Inflammatory macrophage (primary cell): Measurements from ENCODE around the gene RNU1-1.
"Not testable (repeated sequence)": the region's sequence is repeated elsewhere in the genome, so short reads cannot be mapped to it uniquely, and the experiment has no call there.

ENCODE experiments used
- DNase-seq, 2 donors: peaks; one replicate each; pipeline ENCODE4 v3.0.0-alpha.2; 2020 to 2022

The RNU1-1 gene

GRCh38 chr1:16521288-16521583, 7.2 kb upstream of the RNU1-1 start:
- no peak for DNase-seq

DNA sequence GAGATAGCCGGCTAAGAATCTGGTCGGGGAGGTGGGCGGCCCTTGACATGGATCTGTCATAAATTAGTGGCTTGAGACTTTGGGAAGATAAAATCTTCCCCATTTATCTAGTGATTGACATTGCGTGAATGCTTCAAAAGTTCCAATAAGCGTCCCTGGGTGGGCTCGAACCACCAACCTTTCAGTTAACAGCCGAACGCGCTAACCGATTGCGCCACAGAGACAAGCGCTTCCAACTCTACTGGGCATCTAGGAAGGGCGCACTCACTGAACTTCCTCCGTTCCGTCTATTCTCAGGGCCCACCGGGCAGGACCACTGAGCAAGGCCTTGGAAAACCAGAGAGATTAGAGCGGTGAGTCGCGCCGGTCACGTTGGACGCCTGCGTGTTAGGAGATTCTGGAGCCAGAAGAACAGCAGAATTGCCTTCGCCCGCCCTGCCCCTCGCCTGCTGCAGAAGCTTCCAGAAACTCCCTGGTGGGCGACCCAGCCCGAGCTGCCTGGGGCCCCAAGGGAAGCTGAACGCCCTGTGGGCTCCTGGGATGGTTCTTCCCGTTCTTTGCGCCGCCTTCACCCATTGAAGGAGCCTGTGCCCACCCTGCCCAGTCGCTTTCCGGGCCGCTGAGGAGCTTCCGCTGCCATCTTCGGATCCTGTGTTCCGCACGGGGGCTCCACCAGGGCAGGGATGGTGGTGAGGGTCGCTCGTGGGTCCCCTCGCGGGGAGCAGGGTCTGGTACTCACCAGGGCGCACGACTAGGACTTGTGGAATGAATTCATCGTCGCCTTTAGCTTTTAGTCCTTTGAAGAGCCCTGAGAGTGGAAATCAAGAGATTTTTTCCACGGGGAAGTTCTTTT, 6.6 kb upstream of the RNU1-1 start:
- DNase-seq = not testable (repeated sequence)

DNA sequence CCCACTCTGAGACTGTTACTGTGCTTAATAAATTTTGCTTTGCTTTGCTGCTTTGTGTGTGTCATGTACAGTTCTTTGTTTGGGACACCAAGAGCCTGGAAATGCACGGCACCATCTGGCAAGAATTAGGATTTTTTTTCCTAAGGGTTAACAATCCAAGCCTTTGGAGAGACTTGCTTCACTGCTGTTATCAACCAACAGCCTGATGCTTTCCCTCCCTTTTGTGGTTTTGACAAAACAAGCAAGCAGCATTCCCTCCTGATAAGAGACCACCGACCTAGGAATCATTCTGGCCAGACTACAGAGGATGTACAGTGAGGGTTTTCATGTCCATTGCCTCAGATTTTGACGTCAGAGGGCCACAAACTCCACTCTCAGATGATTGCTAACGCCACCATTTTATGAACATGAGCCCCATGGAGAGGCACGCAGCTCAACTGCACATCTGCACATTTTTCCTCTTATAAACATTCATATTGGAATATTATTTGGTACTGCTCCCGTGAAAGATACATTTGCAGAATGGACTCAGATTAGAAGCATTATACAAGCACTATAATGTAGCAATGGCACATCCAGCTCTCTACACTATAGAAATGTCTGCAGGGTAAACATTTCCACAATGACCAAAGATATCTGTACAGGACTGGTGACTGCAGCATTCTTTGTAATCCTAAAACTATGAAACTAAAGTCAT, 5.3 kb upstream of the RNU1-1 start:
- DNase-seq = not testable (repeated sequence)

GRCh38 chr1:16518913-16519254, 4.8 kb upstream of the RNU1-1 start:
- DNase-seq = not testable (repeated sequence)

- DNase-seq = not testable (repeated sequence)
These were observed 2.8 kb upstream of the RNU1-1 start for GRCh38 chr1:16516694-16517410.

GRCh38 chr1:16513412-16514106, 526 bp downstream of the RNU1-1 start:
- peak; percentile 90 to 91 for DNase-seq

- DNase-seq = not testable (repeated sequence)
These were observed 1.3 kb downstream of the RNU1-1 start for GRCh38 chr1:16512624-16513411.

DNA sequence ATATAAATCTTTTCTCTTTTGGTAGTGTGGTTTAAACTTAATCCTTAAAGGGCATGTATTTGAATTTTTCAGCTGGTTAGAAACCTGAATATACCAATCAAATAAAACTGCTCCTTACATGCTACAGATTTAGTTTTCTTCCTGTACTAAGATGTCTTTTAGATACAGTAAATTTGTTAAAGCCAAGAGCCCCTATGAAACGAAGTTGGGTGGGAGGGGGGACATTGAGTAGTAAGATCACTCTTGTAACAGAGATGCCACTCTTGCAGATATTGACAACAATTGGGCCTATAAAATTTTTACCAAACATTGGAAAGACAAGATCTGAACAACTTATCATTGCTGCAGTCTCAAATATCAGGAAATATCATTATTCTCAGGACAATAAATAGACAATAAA, 2.2 kb downstream of the RNU1-1 start:
- DNase-seq = not testable (repeated sequence)

DNA sequence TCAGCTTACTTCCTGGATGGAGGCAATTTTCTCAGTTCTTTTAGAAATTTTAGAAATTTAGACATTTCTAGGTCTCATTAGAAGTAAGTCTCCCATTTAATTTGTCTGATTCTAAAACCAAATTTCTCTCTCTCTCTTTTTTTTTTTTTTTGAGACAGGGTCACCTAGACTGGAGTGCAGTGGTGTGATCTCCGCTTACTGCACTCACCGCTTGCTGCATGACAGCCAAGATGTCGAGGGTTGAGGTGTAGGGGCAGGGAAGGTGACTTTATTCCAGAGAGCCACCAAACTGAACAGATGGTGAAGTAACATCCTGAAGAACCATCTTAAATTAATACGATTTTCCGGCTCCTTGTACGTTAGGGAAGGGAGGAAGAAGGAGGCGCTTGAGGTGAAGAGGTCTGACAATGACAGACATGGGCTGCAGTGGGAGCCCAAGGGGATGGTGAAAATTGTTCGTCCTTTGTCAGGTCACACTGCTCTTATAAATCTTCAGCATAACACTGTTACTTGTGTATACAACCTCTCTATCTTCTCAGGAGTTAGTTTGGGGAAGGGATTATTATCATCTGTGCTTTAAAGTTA, 5.1 kb downstream of the RNU1-1 start:
- peak in 1 of 2 donors; percentile 6 for DNase-seq

DNA sequence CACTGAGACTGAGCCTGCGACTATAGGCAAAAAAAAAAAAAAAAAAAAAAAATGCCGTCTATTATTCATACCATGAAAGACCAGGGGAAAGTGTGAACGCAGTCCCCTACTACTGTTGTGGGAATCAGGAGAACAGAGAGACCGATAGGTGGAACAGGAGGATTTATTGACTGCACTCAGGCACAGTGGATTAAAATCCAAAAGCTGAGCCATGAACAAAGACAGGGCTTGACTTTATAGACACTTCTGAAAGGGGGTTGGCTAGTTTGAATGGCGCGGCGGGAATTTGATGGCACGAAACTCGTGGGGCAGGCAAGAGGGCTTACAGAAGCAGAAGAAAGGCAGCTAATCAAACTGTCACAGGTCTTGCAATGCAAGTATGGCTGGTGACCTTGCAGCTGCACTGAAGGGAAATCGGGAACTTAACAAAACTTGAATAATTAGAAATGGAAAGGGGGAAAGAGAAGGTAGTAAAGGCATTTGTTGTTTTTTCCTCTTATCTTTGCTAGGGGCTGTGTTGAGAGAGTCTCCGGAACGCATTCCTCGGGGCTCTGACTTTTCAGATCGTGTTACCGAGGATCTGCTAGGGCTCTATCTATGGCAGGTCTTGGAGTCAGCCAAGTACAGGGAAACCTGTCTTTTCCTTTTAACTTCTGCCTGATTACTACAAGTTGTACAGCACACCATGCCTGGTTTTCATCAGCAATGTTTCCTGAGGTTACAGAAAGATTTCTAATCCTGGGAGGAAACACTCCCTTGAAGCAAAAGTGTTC, 7.5 kb downstream of the RNU1-1 start:
- DNase-seq = peak in 1 of 2 donors; percentile 2

GRCh38 chr1:16505870-16506269, 8.2 kb downstream of the RNU1-1 start:
- DNase-seq = not testable (repeated sequence)

- no peak for DNase-seq
These were observed 10.6 kb downstream of the RNU1-1 start for GRCh38 chr1:16503494-16503893.

DNA sequence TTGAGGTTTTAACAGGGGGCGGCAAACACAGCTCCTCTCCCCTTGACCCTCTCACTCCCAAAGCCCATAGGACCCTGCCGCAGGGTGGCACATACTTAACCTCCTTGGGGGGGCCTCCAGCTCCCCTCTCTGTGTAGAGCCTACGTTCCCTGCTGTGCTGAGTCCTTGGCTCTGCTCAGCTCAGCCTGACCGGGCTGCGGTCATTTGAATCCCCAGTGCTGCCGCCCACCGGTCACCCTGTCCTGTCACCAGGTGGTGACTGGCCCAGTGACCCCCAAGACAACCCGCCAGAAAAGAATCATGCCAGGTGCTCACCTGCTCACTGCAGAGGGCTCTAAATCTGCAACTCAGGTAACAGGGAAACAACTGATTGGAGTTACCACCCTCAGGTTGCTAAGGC, 12.6 kb downstream of the RNU1-1 start:
- not testable (repeated sequence) for DNase-seq

DNA sequence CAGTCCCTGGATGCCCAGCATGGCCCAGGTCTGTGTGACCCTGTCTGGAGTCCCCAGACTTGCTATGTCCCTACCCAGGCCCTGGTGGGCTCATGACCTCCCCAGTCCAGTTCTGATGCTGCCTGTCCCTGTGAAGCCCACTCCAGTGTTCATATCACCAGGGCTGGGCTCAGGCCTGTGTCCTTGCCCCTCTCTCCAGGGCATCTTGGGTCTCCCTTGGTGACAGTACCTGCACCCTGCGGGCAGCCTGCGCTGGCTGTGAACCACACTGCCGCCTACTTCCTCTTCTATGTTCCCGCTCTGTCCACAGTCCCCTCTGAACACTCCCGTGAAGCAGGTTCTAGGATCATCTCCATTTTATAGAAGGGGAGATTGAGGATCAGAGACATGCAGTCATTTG, 13.1 kb downstream of the RNU1-1 start:
- DNase-seq = not testable (repeated sequence)

DNA sequence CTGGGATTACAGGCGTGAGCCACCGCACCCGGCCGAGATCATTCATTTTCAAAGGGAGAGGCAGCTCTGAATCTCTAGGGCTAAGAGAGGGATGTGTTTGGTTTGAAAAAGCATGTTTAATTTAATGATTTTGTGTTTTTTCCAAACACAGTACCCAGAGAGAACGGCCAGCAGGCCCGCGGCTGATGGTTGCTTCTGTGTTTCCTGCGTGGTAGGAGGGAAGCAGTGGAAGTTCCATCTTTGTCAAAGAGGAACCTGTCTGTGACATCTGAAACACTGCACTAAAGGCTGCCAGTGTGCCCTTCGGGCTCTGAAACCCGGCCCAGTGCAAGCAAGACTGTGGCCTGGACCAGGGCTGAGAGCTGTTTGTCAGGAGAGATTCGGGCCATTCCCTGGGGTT, 13.6 kb downstream of the RNU1-1 start:
- peak; percentile 47 to 68 for DNase-seq

GRCh38 chr1:16498573-16499413, 15.3 kb downstream of the RNU1-1 start:
- peak; percentile 55 to 68 for DNase-seq

DNA sequence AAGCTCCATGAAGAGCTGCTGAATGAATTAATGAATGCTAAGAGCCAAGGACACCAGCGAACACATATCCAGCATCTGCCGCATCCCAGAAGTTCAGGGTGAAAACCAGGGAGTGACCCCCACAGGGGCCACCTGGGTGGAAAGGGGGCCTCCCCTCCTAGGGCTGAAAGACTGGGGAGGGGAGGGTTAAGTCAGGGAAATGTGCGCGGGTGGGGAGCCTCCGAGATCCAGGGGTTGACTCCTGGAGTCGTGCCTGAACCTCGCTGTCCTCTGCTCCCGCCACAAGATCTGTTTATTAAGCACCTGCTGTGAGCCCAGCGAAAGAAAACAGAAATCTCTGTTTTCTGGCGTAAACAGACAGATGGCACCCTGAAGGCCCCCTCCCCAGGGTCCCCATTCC, 16.0 kb downstream of the RNU1-1 start:
- not testable (repeated sequence) for DNase-seq

DNA sequence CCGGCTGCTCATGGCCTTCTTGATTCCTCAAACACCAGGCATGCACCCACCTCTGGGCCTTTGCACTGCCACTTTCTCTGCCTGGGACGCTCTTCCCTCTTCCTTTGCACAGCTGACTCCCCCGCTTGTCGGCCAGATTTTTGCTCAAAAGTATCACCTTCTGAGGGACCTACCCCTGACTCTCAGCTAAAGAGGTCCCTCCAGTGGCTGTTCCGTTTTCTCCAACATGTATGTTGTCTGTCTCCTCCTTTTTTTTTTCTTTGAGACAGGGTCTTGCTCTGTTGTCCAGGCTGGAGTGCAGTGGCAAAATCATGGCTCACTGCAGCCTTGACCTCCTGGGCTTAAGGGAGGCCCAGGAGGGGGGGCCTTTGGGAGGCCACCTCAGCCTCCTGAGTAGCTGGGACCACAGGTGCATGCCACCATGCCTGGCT, 16.6 kb downstream of the RNU1-1 start:
- DNase-seq = not testable (repeated sequence)

- not testable (repeated sequence) for DNase-seq
These were observed 20.4 kb downstream of the RNU1-1 start for GRCh38 chr1:16493731-16494130.

GRCh38 chr1:16492937-16493336, 21.1 kb downstream of the RNU1-1 start:
- DNase-seq = not testable (repeated sequence)
